ENCODE measurements around the gene ICAM1. TPM values are rescaled to one million over a fixed set of nuclear protein-coding genes. Genes with fewer than 3 reads are reported as not detected.

The ICAM1 gene
- total and polyA plus RNA-seq, 10 of the 15 experiments (the other 5 are each of a cell fraction or from before 2014, with no cell fraction given), result 7.6 to 115 (median 60.2) TPM

- TF ChIP-seq ZBTB33 (IDR thresholded peaks at IDR 0.05) (peak; percentile 30; the same call in 1 of the 2 replicates), MYB (IDR thresholded peaks at IDR 0.05; ENCODE audit: borderline replicate concordance, low read depth, low read length) (0 out of 2 replicates have a peak, but pooled peaks have one; percentile 39), DPF2 (IDR thresholded peaks at IDR 0.05) (peak; percentile 72), CTCF (IDR thresholded peaks at IDR 0.05 in 2 of 3, conservative IDR thresholded peaks at IDR 0.05 in 1 of 3; ENCODE audit: control insufficient read depth in 2 of 3, extremely low read depth in 1 of 3, insufficient read depth in 1 of 3, low read depth in 3 of 3, low read length in 3 of 3) (no peak), MTA3 (IDR thresholded peaks at IDR 0.05; ENCODE audit: borderline replicate concordance, low read length) (no peak), ZNF207 (IDR thresholded peaks at IDR 0.05; ENCODE audit: borderline replicate concordance) (peak; percentile 79), CBX5 (IDR thresholded peaks at IDR 0.05; ENCODE audit: low read depth) (no peak), ASH2L (IDR thresholded peaks at IDR 0.05; ENCODE audit: borderline replicate concordance, low read depth) (peak; percentile 82; the same call in 1 of the 2 replicates), ETV6 (conservative IDR thresholded peaks at IDR 0.05 in 1 of 2, IDR thresholded peaks at IDR 0.05 in 1 of 2; ENCODE audit: borderline replicate concordance in 1 of 2, low read depth in 1 of 2) (no peak), MYC (IDR thresholded peaks at IDR 0.05; ENCODE audit: insufficient read depth, insufficient read length, insufficient replicate concordance, low read length, severe bottlenecking) (peak; percentile 53), MLLT1 (IDR thresholded peaks at IDR 0.05) (peak; percentile 80), NBN (IDR thresholded peaks at IDR 0.05) (peak; percentile 89), LARP7 (IDR thresholded peaks at IDR 0.05) (peak; percentile 42; the same call in 1 of the 2 replicates)
- TF ChIP-seq, protein P1, sequence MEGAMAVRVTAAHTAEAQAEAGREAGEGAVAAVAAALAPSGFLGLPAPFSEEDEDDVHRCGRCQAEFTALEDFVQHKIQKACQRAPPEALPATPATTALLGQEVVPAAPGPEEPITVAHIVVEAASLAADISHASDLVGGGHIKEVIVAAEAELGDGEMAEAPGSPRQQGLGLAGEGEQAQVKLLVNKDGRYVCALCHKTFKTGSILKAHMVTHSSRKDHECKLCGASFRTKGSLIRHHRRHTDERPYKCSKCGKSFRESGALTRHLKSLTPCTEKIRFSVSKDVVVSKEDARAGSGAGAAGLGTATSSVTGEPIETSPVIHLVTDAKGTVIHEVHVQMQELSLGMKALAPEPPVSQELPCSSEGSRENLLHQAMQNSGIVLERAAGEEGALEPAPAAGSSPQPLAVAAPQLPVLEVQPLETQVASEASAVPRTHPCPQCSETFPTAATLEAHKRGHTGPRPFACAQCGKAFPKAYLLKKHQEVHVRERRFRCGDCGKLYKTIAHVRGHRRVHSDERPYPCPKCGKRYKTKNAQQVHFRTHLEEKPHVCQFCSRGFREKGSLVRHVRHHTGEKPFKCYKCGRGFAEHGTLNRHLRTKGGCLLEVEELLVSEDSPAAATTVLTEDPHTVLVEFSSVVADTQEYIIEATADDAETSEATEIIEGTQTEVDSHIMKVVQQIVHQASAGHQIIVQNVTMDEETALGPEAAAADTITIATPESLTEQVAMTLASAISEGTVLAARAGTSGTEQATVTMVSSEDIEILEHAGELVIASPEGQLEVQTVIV (IDR thresholded peaks at IDR 0.05; ENCODE audit: borderline replicate concordance, partially characterized antibody), result peak; percentile 70
- TF ChIP-seq, protein P2, sequence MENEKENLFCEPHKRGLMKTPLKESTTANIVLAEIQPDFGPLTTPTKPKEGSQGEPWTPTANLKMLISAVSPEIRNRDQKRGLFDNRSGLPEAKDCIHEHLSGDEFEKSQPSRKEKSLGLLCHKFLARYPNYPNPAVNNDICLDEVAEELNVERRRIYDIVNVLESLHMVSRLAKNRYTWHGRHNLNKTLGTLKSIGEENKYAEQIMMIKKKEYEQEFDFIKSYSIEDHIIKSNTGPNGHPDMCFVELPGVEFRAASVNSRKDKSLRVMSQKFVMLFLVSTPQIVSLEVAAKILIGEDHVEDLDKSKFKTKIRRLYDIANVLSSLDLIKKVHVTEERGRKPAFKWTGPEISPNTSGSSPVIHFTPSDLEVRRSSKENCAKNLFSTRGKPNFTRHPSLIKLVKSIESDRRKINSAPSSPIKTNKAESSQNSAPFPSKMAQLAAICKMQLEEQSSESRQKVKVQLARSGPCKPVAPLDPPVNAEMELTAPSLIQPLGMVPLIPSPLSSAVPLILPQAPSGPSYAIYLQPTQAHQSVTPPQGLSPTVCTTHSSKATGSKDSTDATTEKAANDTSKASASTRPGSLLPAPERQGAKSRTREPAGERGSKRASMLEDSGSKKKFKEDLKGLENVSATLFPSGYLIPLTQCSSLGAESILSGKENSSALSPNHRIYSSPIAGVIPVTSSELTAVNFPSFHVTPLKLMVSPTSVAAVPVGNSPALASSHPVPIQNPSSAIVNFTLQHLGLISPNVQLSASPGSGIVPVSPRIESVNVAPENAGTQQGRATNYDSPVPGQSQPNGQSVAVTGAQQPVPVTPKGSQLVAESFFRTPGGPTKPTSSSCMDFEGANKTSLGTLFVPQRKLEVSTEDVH (IDR thresholded peaks at IDR 0.05; ENCODE audit: low read depth, partially characterized antibody), result peak; percentile 90
Observed at GRCh38 chr19:10332965-10333757, 62.2 kb downstream of the ICAM1 start, which contains the start of gene RAVER1 (continued).

Data from GM12878 (cell line).